Left ventricle myocardium inferior (tissue), 1 donor: ENCODE data around the gene SDHB. TPM values are rescaled to one million over a fixed set of nuclear protein-coding genes. Genes with fewer than 3 reads are reported as not detected.
A peak's percentile ranks its signal among the peaks of the same experiment; 100 is the strongest.

Source experiments
- DNase-seq: peaks from one replicate; pipeline ENCODE4 v3.0.0-alpha.2; 2020
- H3K27ac ChIP-seq: fragments of 200-600 bp; replicated peaks from 2 replicates; pipeline ENCODE4 v1.8.0; 2021
- H3K27me3 ChIP-seq: fragments of 200-600 bp; 2 replicates; pipeline ENCODE4 v1.8.0; 2021; ENCODE audit warnings: low read depth
- H3K36me3 ChIP-seq: fragments of 200-600 bp; 2 replicates; pipeline ENCODE4 v1.8.0; 2021
- H3K4me1 ChIP-seq: fragments of 200-600 bp; 2 replicates; pipeline ENCODE4 v1.8.0; 2021
- H3K4me3 ChIP-seq: fragments of 200-600 bp; 2 replicates; pipeline ENCODE4 v1.8.0; 2021; ENCODE audit warnings: mild to moderate bottlenecking, moderate library complexity
- H3K9me3 ChIP-seq: fragments of 200-600 bp; replicated peaks from 2 replicates; pipeline ENCODE4 v1.8.0; 2021
- CTCF ChIP-seq: fragments of 200-600 bp; IDR thresholded peaks from 2 replicates; pipeline ENCODE4 v1.8.0; 2021; ENCODE audit warnings: antibody characterized with exemption, mild to moderate bottlenecking, borderline replicate concordance
- intact Hi-C: fragments of 100-400 bp; cut with micrococcal nuclease; formaldehyde crosslinking; loops from one replicate; pipeline ENCODE4 v1.11.0; 2022
- total RNA-seq: library from RNA; stranded (reverse); fragmentation: NEBNext Ultra II Directional; extraction: Animal tissue kit (Norgen Biotek cat#: 25700); gene quantifications from one replicate; pipeline ENCODE4 v1.2.1, GENCODE V29; 2021
- donor health status: DM: no; HTN: yes; CAD: no; lungs with severe emphysema.

The SDHB gene
- total RNA-seq, 1 donor from 2014 or later, result 393 TPM

- Histone ChIP-seq H3K4me1 (no peaks in the 10 kb centered on the region), H3K27me3 (peaks cover 14% of the 10 kb centered on the region), H3K4me3 (no peak overlapping the region), H3K9me3 (no peaks in the 10 kb centered on the region), H3K36me3 (no peaks in the 10 kb centered on the region), H3K27ac (no peak overlapping the region)
- TF ChIP-seq CTCF, result peak; percentile 9
- intact Hi-C loops, result no loop called here
- DNase-seq, result no peak
Observed at GRCh38 chr1:17075470-17076255, 21.8 kb upstream of the SDHB start.

DNA sequence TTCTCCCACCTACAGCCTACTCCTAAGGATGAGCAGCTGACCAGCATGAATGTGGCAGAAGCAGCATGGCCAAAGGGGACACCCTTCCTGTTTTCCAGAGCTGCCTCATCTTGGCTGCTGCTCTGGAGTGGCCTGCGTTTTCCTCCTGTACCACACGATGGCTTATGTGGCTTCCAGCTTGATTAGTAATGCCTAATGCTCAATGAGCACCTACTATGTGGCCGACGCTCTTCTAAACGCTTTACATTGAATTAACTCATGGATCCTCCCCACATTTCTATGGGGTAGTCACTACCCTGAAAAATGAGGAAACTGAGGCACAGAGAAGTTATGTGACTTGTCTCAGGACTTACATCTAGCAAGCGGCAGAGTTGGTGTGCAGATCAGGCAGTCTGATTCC lies 18.0 kb upstream of the SDHB start:
- H3K4me1 ChIP-seq, result no peaks in the 10 kb centered on the region
- intact Hi-C loops, result no loop called here
- H3K27ac ChIP-seq, result no peak overlapping the region
- no peaks in the 10 kb centered on the region for H3K9me3 ChIP-seq
- DNase-seq, result no peak
- TF ChIP-seq CTCF, result no peak
- H3K36me3 ChIP-seq, result no peaks in the 10 kb centered on the region
- no peak overlapping the region for H3K4me3 ChIP-seq
- peaks cover 14% of the 10 kb centered on the region for H3K27me3 ChIP-seq

DNA sequence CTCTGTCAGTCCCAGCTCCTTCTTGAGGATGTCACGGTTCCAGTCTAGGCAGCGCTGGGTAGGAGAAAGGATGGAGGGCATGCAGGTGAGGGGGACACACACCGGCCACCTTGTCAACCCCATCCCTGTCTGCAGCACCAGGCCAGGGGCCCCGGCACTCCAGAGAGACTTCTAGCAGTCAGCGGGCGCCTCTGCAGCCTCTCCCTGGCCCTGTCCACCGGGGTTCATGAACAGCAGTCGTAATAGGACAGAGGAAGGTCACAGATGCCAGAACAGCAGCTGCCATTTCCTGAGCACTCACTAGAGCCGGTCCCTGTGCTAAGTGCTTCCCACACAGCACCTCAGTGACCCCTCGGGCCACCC lies 16.3 kb upstream of the SDHB start:
- no peak overlapping the region for H3K27ac ChIP-seq
- TF ChIP-seq CTCF, result no peak
- peaks cover 14% of the 10 kb centered on the region for H3K27me3 ChIP-seq
- no peaks in the 10 kb centered on the region for H3K4me1 ChIP-seq
- intact Hi-C loops, result no loop called here
- DNase-seq, result no peak
- H3K9me3 ChIP-seq, result peaks cover 5% of the 10 kb centered on the region
- no peak overlapping the region for H3K4me3 ChIP-seq
- no peaks in the 10 kb centered on the region for H3K36me3 ChIP-seq

DNA sequence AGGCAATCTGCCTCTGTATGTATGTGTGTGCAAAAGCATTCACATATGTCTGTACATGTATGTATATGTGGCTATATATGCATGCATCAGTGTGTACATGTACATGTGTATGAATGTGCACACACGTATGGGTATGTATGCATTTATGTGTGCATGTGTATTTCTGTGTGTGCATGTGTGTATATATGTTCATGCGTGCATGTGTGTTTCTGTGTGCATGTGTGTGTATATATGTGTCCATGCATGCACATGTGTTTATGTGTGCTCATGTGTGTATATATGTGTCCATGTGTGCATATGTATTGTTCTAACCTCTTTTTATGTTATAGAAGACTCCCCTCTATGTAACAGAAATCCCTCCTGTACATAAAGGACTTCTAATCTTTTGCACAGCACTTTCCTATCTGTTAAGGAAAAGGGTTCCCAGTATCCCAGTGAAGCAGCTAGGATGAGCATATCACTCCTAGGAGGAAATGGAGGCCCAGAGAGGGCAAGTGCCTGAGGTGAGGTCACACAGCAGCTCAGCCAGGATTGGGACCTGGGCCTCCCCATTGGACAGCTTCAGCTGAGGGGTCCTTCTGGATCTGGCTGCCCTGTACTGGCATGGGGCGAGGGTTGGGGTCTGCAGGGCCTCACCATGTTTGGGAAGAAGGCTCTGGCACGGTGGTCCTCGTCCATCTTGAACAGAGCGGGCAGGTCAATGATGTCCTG lies 15.8 kb upstream of the SDHB start:
- intact Hi-C loops, result no loop called here
- Histone ChIP-seq H3K36me3 (no peaks in the 10 kb centered on the region), H3K4me3 (no peak overlapping the region), H3K9me3 (peaks cover 11% of the 10 kb centered on the region), H3K27me3 (peaks cover 14% of the 10 kb centered on the region), H3K27ac (no peak overlapping the region), H3K4me1 (no peaks in the 10 kb centered on the region)
- DNase-seq, result no peak
- TF ChIP-seq CTCF, result no peak

GRCh38 chr1:17068789-17069188 lies 15.0 kb upstream of the SDHB start:
- no peak overlapping the region for H3K4me3 ChIP-seq
- H3K4me1 ChIP-seq, result peaks cover 6% of the 10 kb centered on the region
- no peaks in the 10 kb centered on the region for H3K36me3 ChIP-seq
- intact Hi-C loops, result no loop called here
- TF ChIP-seq CTCF, result no peak
- peaks cover 14% of the 10 kb centered on the region for H3K27me3 ChIP-seq
- no peak for DNase-seq
- no peak overlapping the region for H3K27ac ChIP-seq
- H3K9me3 ChIP-seq, result peaks cover 12% of the 10 kb centered on the region
